ENCODE measurements around the gene RPTOR. TPM values are rescaled to one million over a fixed set of nuclear protein-coding genes. Genes with fewer than 3 reads are reported as not detected.
"Not testable (repeated sequence)": the region's sequence is repeated elsewhere in the genome, so short reads cannot be mapped to it uniquely, and the experiment has no call there.

Gene RPTOR
- total RNA-seq, 1 donor from 2014 or later = 11.7 TPM

- DNase-seq (ENCODE audit: low read depth in 2 of 2) = no peak
These were observed 825 bp downstream of the RPTOR start for GRCh38 chr17:80545499-80545826.

DNA sequence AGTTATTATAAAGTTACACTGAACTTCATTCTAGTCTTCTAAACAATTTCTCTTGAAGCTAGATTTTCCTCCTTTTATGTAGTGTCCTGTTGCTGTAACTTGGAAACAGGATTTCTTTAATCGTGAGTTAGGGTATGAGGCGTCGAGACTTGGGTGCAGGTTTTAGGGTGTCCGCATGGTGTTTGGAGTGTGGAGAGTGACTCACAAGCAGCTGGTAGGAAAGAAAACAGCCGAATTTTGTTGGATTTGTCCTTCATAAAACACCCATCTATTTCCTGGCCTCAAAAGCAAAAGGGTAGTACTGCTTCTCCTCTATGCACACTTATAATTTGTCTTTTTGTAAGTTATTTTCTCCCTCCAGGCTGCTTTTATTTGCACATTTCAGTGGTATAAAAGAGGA, 1.6 kb downstream of the RPTOR start:
- no peak for DNase-seq (ENCODE audit: low read depth in 2 of 2)

GRCh38 chr17:80552523-80552922, 7.9 kb downstream of the RPTOR start:
- no peak for DNase-seq (ENCODE audit: low read depth in 2 of 2)

DNA sequence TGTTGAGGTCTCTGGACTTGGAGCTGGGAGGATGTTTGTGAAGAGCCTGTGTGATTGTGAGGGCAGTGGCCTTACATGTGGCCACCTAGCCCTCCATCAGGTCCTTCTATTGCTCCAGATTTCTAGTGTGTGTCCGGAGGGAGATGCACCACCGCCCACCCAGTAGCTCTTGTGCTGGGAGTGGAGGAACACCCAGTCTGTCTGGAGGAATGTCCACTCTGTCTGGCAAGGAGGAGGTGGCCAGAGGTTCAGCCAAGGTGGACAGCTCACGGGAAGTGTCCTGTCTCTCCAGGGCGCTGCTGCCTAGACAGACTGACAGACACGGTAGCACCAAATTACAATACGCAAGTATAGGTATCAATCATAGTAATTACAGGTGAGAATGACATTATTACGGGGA, 10.6 kb downstream of the RPTOR start:
- DNase-seq (ENCODE audit: low read depth in 2 of 2) = no peak

DNA sequence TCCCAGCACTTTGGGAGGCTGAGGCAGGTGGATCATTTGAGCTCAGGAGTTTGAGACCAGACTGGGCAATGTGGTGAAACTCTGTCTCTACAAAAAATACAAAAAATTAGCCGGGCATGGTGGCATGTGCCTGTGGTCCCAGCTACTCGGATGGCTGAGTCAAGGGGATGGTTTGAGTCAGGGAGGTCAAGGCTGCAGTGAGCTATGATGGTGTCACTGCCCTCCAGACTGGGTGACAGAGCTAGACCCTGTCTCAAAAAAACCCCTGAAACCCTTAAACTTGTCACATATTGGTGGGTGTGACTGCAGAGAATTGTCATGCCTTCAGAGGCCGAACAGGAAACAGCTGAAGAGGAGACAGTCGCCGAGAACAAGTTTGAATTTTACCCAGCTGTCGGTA, 13.4 kb downstream of the RPTOR start:
- DNase-seq (ENCODE audit: low read depth in 2 of 2) = no peak

GRCh38 chr17:80559825-80560251, 15.2 kb downstream of the RPTOR start:
- no peak for DNase-seq (ENCODE audit: low read depth in 2 of 2)

GRCh38 chr17:80561541-80562114, 17.0 kb downstream of the RPTOR start:
- no peak for DNase-seq (ENCODE audit: low read depth in 2 of 2)

DNA sequence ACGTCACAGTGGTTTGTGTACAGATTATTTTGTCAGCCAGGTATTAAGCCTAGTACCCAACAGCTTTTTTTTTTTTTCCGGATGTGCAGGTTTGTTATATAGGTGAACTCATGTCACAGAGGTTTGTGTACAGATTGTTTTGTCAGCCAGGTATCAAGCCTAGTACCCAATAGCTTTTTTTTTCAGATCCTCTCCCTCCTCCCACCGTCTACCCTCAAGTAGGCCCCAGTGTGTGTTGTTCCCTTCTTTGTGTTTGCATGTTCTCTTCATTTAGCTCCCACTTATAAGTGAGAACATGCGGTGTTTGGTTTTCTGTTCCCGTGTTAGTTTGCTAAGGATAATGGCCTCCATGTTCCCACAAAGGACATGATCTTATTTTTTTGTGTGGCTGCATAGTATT, 19.9 kb downstream of the RPTOR start:
- no peak for DNase-seq (ENCODE audit: low read depth in 2 of 2)

- DNase-seq (ENCODE audit: low read depth in 2 of 2) = no peak
These were observed 20.9 kb downstream of the RPTOR start for GRCh38 chr17:80565343-80566053.

DNA sequence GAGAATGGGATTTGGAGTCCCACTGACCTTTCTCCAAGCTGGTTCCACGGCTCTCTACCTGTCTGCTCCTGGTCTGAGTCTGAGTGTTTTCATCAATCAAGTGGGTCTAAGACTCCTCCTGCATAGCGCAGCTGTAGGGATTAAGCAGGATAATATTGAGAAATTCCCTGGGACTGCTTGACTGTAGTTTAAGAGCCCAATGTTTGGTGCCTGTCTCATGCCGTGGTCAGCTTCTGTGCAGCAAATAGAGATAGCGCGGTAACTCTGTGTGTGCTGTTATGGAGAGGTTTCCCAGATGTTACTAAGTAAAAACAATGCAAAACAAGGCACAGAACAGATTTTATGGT, 21.4 kb downstream of the RPTOR start:
- no peak for DNase-seq (ENCODE audit: low read depth in 2 of 2)

- no peak for DNase-seq (ENCODE audit: low read depth in 2 of 2)
These were observed 23.6 kb downstream of the RPTOR start for GRCh38 chr17:80568246-80568645.

- DNase-seq (ENCODE audit: low read depth in 2 of 2) = no peak
These were observed 25.3 kb downstream of the RPTOR start for GRCh38 chr17:80569924-80570323.

- DNase-seq (ENCODE audit: low read depth in 2 of 2) = no peak
These were observed 29.1 kb downstream of the RPTOR start for GRCh38 chr17:80573701-80574100.

DNA sequence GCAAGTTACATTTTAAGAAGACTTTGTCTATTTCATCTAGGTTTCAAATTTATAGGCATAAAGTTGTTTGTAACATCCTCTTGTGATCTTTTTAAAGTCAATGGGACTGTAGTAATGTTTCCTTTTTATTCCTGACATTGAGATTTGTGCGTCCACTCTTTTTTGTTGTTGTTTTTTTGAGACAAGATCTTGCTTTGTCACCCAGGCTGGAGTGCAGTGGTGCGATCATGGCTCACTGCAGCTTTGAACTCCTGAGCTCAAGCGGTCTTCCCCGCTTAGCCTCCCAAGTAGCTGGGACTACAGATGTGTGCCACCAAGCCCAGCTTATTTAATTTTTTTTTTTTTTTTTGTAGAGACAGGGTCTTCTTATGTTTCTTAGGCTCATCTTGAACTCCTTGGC, 29.9 kb downstream of the RPTOR start:
- no peak for DNase-seq (ENCODE audit: low read depth in 2 of 2)

DNA sequence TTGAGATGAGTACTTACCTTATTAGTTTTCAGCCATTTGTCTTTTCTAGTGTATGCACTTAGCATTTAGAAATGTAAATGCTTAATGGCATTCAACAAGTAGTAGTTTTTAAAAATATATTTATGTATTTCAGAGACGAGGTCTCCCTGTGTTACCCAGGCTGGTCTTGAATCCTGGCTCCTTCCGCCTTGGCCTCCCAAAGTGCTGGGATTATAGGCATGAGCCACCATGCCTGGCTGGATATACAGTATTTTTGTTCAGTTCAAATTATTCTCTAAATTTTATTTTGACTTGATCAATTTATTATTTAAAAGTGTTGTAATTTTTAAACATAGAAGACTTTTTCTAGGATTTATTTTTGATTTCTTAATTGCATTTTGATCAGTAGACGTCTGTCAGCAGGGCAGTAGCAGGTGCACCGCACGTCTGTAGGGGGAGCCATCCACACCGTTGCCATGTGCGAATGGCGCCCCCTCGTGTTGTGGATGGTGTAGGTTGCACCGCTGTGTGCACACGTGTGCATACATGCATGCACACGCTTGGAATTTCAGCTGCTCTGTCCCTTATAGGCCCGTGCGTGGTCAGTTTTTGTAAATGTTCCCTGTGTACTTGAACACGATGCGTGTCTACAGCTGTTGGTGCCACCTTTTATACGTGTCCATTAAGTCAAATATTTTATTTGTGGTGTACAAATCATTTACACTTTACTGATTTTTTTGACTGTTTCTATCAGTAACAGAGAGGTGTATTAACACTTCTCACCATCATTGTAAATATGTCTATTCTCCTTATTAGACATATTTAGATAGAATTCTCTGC, 30.6 kb downstream of the RPTOR start:
- DNase-seq (ENCODE audit: low read depth in 2 of 2) = peak; percentile 92 to 96

- no peak for DNase-seq (ENCODE audit: low read depth in 2 of 2)
These were observed 33.4 kb downstream of the RPTOR start for GRCh38 chr17:80577876-80578570.

- DNase-seq (ENCODE audit: low read depth in 2 of 2) = not testable (repeated sequence)
These were observed 34.2 kb downstream of the RPTOR start for GRCh38 chr17:80578668-80579388.

- peak; percentile 10 to 46 for DNase-seq (ENCODE audit: low read depth in 2 of 2)
These were observed 37.5 kb downstream of the RPTOR start for GRCh38 chr17:80582165-80582564.

DNA sequence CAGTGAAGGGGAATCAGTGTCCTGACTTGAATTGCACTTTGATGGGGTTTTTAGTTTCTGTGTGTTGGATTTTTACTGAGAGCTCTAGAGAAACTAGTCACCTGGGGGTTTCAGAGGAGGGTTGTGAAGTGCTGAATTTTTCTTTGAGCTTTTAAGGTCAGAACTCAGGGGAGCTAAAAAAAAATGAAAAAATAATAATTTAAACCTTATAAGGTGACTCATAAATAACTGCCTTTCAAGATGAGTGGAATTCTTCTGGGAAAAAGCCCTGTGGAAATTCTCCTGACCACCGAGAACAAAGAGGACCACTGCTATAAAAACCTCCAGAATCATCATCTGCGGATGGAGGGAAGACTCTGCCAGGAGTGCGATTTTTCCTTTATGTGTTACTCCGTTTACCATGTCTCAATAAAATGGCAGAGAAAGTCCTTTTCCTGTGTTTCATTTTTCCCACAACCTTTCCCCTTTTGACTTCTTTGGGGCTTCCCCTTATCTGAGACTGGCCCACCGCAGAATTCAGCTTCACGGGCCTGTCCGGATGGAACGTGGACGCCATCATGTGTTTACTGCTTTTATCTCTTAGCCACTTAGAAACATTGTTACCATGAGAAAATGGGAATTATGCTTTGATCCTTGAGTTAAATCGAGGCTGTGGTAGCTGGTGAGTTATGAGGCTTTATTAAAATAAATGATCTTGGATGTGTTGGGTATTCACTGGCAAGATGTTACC, 39.7 kb downstream of the RPTOR start:
- no peak for DNase-seq (ENCODE audit: low read depth in 2 of 2)

DNA sequence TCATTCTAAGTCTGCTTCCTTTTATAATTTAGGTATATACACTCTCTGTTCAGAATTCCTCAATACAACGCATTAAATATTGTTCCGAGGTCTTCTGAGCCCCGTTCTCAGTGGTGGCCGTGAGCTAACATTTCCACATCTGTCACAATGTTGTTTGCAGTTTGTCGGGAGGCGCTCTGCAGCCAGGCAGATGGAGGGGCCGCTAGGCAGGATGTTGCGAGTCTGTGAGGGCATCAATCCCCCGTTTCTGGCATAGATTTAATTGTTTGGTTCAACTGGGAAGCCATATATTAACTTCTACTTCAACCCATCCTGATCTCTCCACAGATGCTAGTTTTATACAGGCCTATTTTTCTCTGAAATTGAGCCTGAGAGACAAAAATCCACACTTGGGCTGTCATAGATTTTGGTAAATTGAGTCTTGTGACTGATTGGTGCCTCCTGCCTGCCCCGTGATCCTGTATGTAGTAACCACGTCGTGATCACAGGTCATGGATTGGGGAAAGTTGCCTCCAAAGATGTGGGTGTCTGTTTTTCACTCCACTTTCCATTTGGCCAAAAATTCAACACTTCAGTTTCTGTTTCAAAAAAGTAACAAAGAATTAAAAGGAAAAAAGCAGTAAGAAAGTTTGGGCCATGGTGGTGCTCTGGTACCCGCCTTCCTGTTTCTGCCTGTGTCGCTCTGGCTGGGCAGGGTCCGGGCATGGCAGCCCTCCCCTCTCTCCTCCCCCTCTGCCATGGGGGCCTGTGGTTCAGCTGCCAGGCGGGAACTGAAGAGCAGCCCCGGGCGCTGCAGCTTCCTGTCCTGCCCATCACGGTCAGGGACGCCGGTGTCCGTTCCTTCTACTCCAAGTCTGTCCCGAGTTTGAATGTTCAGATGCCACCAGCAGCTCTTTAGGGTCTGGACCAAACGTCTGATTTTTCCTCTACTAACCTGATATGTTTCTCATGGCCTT, 41.5 kb downstream of the RPTOR start:
- DNase-seq (ENCODE audit: low read depth in 2 of 2) = no peak
